CD4-positive, alpha-beta T cell (primary cell): ENCODE measurements around the gene SVIL. TPM values are rescaled to one million over a fixed set of nuclear protein-coding genes. Genes with fewer than 3 reads are reported as not detected.
"Not testable (repeated sequence)": the region's sequence is repeated elsewhere in the genome, so short reads cannot be mapped to it uniquely, and the experiment has no call there.

Experiments used
- ATAC-seq: fragments of 200-7000 bp; cut with Tn5 transposase; one replicate; pipeline ENCODE4 v1.10.0; 2022; ENCODE audit warnings: mild to moderate bottlenecking; ENCODE audit not compliant: poor library complexity
- CTCF ChIA-PET: fragments of 350-600 bp; sonication (Branson Sonifier 250); formaldehyde crosslinking; loops from one replicate; lab custom pipeline; 2021; ENCODE audit warnings: antibody characterized with exemption, inconsistent platforms; lab: Charles Lee
- POLR2A ChIA-PET: fragments of 350-600 bp; sonication (Branson Sonifier 250); formaldehyde crosslinking; loops from one replicate; lab custom pipeline; 2021; ENCODE audit warnings: antibody characterized with exemption, inconsistent platforms; lab: Charles Lee
- DNase-seq, 14 experiments: peaks; one replicate each; pipeline ENCODE4 v3.0.0-alpha.2; 2013 to 2020; ENCODE audit warnings: mixed read lengths in 2 of 14
- H3K27ac ChIP-seq, 2 donors: one replicate each; pipeline versions ENCODE4 v1.5.1 to v1.7.0; 2013; ENCODE audit warnings: low read length in 2 of 2, low read depth in 1 of 2, mild to moderate bottlenecking in 1 of 2
- H3K27me3 ChIP-seq, 2 experiments: 1 replicate in 1 of 2; 2 replicates in 1 of 2; pipeline versions ENCODE4 v1.6.1 to v1.7.0; 2013; ENCODE audit warnings: low read length in 2 of 2, control low read depth in 1 of 2, mild to moderate bottlenecking in 1 of 2, moderate library complexity in 1 of 2; ENCODE audit not compliant: insufficient read depth in 2 of 2, control insufficient read depth in 1 of 2
- H3K36me3 ChIP-seq: one replicate; pipeline ENCODE4 v1.6.1; 2013; ENCODE audit warnings: low read length, control low read depth; ENCODE audit not compliant: insufficient read depth
- H3K4me1 ChIP-seq: one replicate; pipeline ENCODE4 v1.6.1; 2013; ENCODE audit warnings: low read length, control low read depth; ENCODE audit not compliant: insufficient read depth
- H3K4me3 ChIP-seq: one replicate; pipeline ENCODE4 v1.5.1; 2013; ENCODE audit warnings: mild to moderate bottlenecking, low read length, moderate library complexity
- H3K9me3 ChIP-seq, 2 experiments: 1 replicate in 1 of 2; 2 replicates in 1 of 2; pipeline versions ENCODE4 v1.6.1 to v1.7.0; 2013; ENCODE audit warnings: low read length in 2 of 2, mild to moderate bottlenecking in 2 of 2, control low read depth in 1 of 2, moderate library complexity in 1 of 2; ENCODE audit not compliant: control insufficient read depth in 1 of 2, insufficient read depth in 1 of 2
- H3K27ac Mint-ChIP-seq: one replicate; pipeline ENCODE4 v1.8.0; 2020; ENCODE audit warnings: mixed read lengths
- H3K27me3 Mint-ChIP-seq: one replicate; pipeline ENCODE4 v1.8.0; 2021; ENCODE audit warnings: mixed read lengths
- H3K36me3 Mint-ChIP-seq: one replicate; pipeline ENCODE4 v1.8.0; 2021; ENCODE audit warnings: low read depth, mixed read lengths
- H3K4me1 Mint-ChIP-seq: one replicate; pipeline ENCODE4 v1.8.0; 2021; ENCODE audit warnings: low read depth, mixed read lengths
- H3K4me3 Mint-ChIP-seq: one replicate; pipeline ENCODE4 v1.8.0; 2020; ENCODE audit warnings: mild to moderate bottlenecking, mixed read lengths
- H3K9me3 Mint-ChIP-seq: one replicate; pipeline ENCODE4 v1.8.0; 2020; ENCODE audit warnings: mixed read lengths
- CTCF ChIP-seq: fragments of 200-600 bp; IDR thresholded peaks from one replicate; pipeline ENCODE4 v1.8.0; 2022; ENCODE audit warnings: antibody characterized with exemption, mild to moderate bottlenecking
- intact Hi-C, 2 experiments: fragments of 100-400 bp; cut with DNase I in 1 of 2; cut with micrococcal nuclease in 1 of 2; formaldehyde crosslinking; loops; one replicate each; pipeline versions ENCODE4 v1.15.1 to v1.9.0; 2023 to 2025; cut with DNase I, micrococcal nuclease
- total RNA-seq, 174 experiments: library from RNA in 2 of 174; stranded (reverse) in 2 of 174; gene quantifications; one replicate each; pipeline ENCODE4 v1.2.3 and lab custom pipeline; 2021 to 2026

The SVIL gene
- total RNA-seq, 2 experiments from 2014 or later = 38.5 to 40.3 TPM

DNA sequence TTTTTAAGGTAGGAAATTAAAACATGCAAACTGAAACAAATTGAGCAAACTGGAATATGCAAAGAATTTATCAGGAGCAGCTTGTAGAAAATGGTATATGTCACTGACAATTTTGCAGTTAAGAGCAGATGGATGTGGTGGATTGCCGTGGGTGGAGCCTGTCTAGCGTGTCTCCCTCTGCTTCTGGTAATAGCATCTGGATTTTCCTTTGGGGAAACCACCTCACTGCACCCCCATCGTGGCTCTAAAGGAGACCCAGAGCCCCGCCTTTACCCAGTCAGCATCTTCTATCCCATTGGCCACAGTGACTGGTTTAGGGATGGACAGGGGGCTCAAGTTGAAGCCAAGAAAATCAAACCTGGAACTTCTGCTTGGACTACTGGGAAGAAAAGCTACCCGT lies 142.9 kb downstream of the SVIL start:
- Histone ChIP-seq H3K36me3 (peaks cover 45% of the 10 kb centered on the region), H3K27ac (no peak overlapping the region), H3K27me3 (no peaks in the 10 kb centered on the region), H3K4me1 (peaks cover 4% of the 10 kb centered on the region), H3K4me3 (no peak overlapping the region), H3K9me3 (no peaks in the 10 kb centered on the region)
- DNase-seq = no peak
- H3K4me3 Mint-ChIP-seq = no peak overlapping the region
- no peak overlapping the region for H3K27ac Mint-ChIP-seq
- H3K36me3 Mint-ChIP-seq = peaks cover 81% of the 10 kb centered on the region
- H3K9me3 Mint-ChIP-seq = no peaks in the 10 kb centered on the region
- H3K27me3 Mint-ChIP-seq = no peaks in the 10 kb centered on the region
- ATAC-seq = no peak
- ChIA-PET CTCF (no interaction called here), POLR2A (no interaction called here)
- intact Hi-C loops = no loop called here
- H3K4me1 Mint-ChIP-seq = peaks cover 23% of the 10 kb centered on the region
- no peak for TF ChIP-seq CTCF

- H3K9me3 Mint-ChIP-seq, H3K27me3 ChIP-seq, H3K27ac ChIP-seq, CTCF ChIA-PET, ATAC-seq, H3K9me3 ChIP-seq, H3K27me3 Mint-ChIP-seq, DNase-seq, H3K4me3 Mint-ChIP-seq, H3K4me3 ChIP-seq, H3K4me1 ChIP-seq, POLR2A ChIA-PET, H3K27ac Mint-ChIP-seq, intact Hi-C loops: not testable (repeated sequence)
- H3K4me1 Mint-ChIP-seq = peaks cover 24% of the 10 kb centered on the region
- H3K36me3 ChIP-seq = peaks cover 51% of the 10 kb centered on the region
- peaks cover 84% of the 10 kb centered on the region for H3K36me3 Mint-ChIP-seq
Observed at GRCh38 chr10:29490781-29491280, 143.9 kb downstream of the SVIL start.

- H3K9me3 Mint-ChIP-seq, intact Hi-C loops, H3K27ac ChIP-seq, H3K4me3 ChIP-seq, H3K4me3 Mint-ChIP-seq, DNase-seq, H3K27me3 ChIP-seq, H3K9me3 ChIP-seq, H3K4me1 ChIP-seq, H3K27me3 Mint-ChIP-seq, H3K27ac Mint-ChIP-seq, CTCF ChIA-PET, POLR2A ChIA-PET: not testable (repeated sequence)
- peaks cover 47% of the 10 kb centered on the region for H3K36me3 ChIP-seq
- H3K36me3 Mint-ChIP-seq = peaks cover 95% of the 10 kb centered on the region
- peak; percentile 77 for ATAC-seq
- H3K4me1 Mint-ChIP-seq = peaks cover 31% of the 10 kb centered on the region
Observed at GRCh38 chr10:29488471-29488870, 146.3 kb downstream of the SVIL start.

DNA sequence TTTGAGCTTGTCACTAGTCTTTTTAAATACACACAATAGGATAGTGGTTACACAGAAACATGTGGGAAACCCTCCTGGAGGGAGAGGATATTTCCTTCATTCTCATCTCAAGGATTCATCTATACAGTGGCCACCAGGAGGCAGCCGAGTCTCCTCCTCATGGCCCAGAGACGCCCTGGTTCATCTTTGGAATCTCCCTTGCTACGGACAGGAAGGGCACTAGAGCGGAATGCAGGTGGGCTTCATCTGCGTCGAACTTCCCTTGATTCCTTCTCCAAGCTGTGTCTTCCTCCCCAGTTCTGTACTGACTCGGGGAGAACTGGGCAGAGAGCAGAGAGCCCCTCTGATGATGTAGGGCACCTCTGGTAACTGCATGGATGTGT lies 146.9 kb downstream of the SVIL start:
- H3K4me1 ChIP-seq, H3K9me3 ChIP-seq, CTCF ChIA-PET, H3K4me3 ChIP-seq, H3K27ac Mint-ChIP-seq, H3K27me3 ChIP-seq, H3K27ac ChIP-seq, H3K27me3 Mint-ChIP-seq, intact Hi-C loops, H3K9me3 Mint-ChIP-seq, POLR2A ChIA-PET, ATAC-seq, H3K4me3 Mint-ChIP-seq, DNase-seq: not testable (repeated sequence)
- H3K36me3 ChIP-seq = peaks cover 42% of the 10 kb centered on the region
- Mint-ChIP-seq H3K4me1 (peaks cover 35% of the 10 kb centered on the region), H3K36me3 (peaks cover 93% of the 10 kb centered on the region)

DNA sequence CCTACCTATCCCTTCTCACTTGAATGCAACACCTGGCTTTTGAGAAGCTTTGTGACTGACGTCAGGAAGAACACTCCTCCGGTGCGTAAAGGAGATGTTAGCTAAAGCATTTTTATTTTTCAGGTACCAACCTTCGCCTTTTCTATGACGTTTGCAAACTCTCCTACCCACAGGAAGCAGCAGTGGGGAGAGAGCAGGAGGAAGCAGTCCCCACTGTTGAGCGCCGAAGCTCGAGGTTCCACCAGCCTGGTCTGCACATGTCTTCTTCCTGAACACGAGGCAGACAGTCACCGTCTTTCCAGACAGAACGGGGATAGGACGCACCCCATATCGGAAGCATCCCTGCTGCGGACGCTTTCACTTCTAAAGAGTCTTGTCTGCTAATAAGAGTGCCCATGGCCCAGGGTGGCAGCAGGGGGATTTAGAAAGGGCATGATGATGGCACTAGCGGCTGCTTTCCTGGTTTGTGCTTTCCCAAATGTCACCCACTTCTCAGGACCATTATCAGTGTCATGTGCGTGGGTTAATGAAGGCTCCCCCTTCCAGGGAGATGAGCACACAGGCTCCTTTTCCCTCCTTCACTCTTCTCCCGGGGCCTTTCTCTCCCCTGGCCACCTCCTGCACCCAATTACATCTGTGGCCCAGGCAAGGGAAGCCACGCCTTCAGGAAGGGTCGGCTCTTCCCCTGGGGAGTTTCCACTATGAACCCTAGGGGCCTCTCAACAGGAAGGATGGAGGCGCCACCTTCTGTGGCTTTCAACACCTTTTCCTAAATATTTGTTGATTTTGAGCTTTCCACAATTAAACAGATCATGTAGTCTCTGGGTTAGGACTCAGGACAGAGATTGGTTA lies 147.5 kb downstream of the SVIL start:
- Mint-ChIP-seq H3K27ac (peak overlapping the region; percentile 57), H3K4me1 (peaks cover 42% of the 10 kb centered on the region), H3K36me3 (peaks cover 93% of the 10 kb centered on the region)
- H3K4me1 ChIP-seq, POLR2A ChIA-PET, H3K27ac ChIP-seq, H3K4me3 Mint-ChIP-seq, H3K27me3 ChIP-seq, H3K9me3 ChIP-seq, H3K4me3 ChIP-seq, intact Hi-C loops, CTCF ChIA-PET, H3K9me3 Mint-ChIP-seq, H3K27me3 Mint-ChIP-seq: not testable (repeated sequence)
- DNase-seq (peak in 1 of 14 experiments; percentile 38), ATAC-seq (peak; percentile 66)
- H3K36me3 ChIP-seq = peaks cover 37% of the 10 kb centered on the region
